HCT116 (cell line): ENCODE results near the gene C2orf78. TPM values are rescaled to one million over a fixed set of nuclear protein-coding genes. Genes with fewer than 3 reads are reported as not detected.

Experiments used
- ATAC-seq: fragments of 200-7000 bp; cut with Tn5 transposase; 2 replicates; pipeline ENCODE4 v1.9.1; 2020; ENCODE audit warnings: mild to moderate bottlenecking, moderate library complexity
- BruUV-seq: library from RNA; stranded (reverse); fragments of 400-500 nt; replicated peaks from 2 replicates; lab custom pipeline; 2021; lab: Mats Ljungman, UMichigan
- CTCF ChIA-PET: fragments of 300-600 bp; sonication (Branson Sonifier 250); formaldehyde crosslinking; loops from one replicate; lab custom pipeline; 2021; ENCODE audit warnings: antibody characterized with exemption; lab: Charles Lee
- POLR2A ChIA-PET: fragments of 300-600, 350-600 bp; sonication (Branson Sonifier 250); formaldehyde crosslinking; loops from one replicate; lab custom pipeline; 2021; ENCODE audit warnings: antibody characterized with exemption; lab: Charles Lee
- RAD21 ChIA-PET, 2 experiments: fragments of 300-600 bp; sonication (Branson Sonifier 250); formaldehyde crosslinking; loops; one replicate each; lab custom pipeline; 2023; ENCODE audit warnings: low total read pairs in 2 of 2; ENCODE audit not compliant: uncharacterized antibody in 2 of 2, unreplicated experiment in 2 of 2, low non-redundant PET in 1 of 2; lab: Charles Lee
- DNase-seq: peaks from one replicate; pipeline ENCODE4 v3.0.0-alpha.2; 2010; ENCODE audit warnings: low read depth, low spot score
- H2AFZ ChIP-seq: fragments of 200-600 bp; shearing (Covaris generic), sonication (generic); 2 replicates; pipeline ENCODE4 v1.6.1; 2017; ENCODE audit warnings: low read depth, mixed run types, mixed read lengths, antibody characterized with exemption, low read length; ENCODE audit not compliant: poor library complexity, severe bottlenecking
- H3K27ac ChIP-seq: 2 replicates; pipeline ENCODE4 v1.5.1; 2012; ENCODE audit warnings: low read depth, low read length
- H3K27me3 ChIP-seq: fragments of 200-600 bp; sonication (generic); 2 replicates; pipeline ENCODE4 v1.6.1; 2016; ENCODE audit warnings: mixed run types, low read length, mixed read lengths; ENCODE audit not compliant: insufficient read depth
- H3K36me3 ChIP-seq, 2 experiments: fragments of 200-500 bp in 1 of 2; fragments of 200-600 bp in 1 of 2; sonication (Bioruptor generic) in 1 of 2; sonication (generic) in 1 of 2; 2 replicates each; pipeline versions ENCODE4 v1.5.1 to v1.6.1; 2014 to 2016; ENCODE audit warnings: low read length in 2 of 2, inconsistent platforms in 1 of 2, mixed read lengths in 1 of 2, mixed run types in 1 of 2; ENCODE audit not compliant: insufficient read depth in 2 of 2, control insufficient read depth in 1 of 2
- H3K4me1 ChIP-seq, 2 experiments: fragments of 200-600 bp in 1 of 2; sonication (generic) in 1 of 2; 2 replicates each; pipeline versions ENCODE4 v1.5.1 to v1.6.1; 2012 to 2017; ENCODE audit warnings: low read length in 2 of 2, inconsistent platforms in 1 of 2, mild to moderate bottlenecking in 1 of 2, mixed read lengths in 1 of 2, mixed run types in 1 of 2, moderate library complexity in 1 of 2; ENCODE audit not compliant: insufficient read depth in 2 of 2, control insufficient read depth in 1 of 2
- H3K4me2 ChIP-seq: fragments of 200-600 bp; sonication (generic); 2 replicates; pipeline ENCODE4 v1.6.1; 2017; ENCODE audit warnings: mixed run types, low read length, mixed read lengths
- H3K4me3 ChIP-seq, 2 experiments: fragments of 200-600 bp in 1 of 2; sonication (generic) in 1 of 2; replicated peaks in 1 of 2; 2 replicates each; pipeline ENCODE4 v1.5.1; 2011 to 2016; ENCODE audit warnings: low read length in 2 of 2, control low read depth in 1 of 2, low read depth in 1 of 2, mild to moderate bottlenecking in 1 of 2, mixed read lengths in 1 of 2, mixed run types in 1 of 2
- H3K79me2 ChIP-seq: fragments of 200-600 bp; sonication (generic); 2 replicates; pipeline ENCODE4 v1.6.1; 2017; ENCODE audit warnings: mild to moderate bottlenecking, mixed run types, low read length, moderate library complexity, mixed read lengths; ENCODE audit not compliant: insufficient read depth
- H3K9ac ChIP-seq: fragments of 200-600 bp; sonication (generic); 2 replicates; pipeline ENCODE4 v1.6.1; 2016; ENCODE audit warnings: low read length, mixed read lengths
- H3K9me2 ChIP-seq: fragments of 200-600 bp; sonication (generic), shearing (Covaris generic); 2 replicates; pipeline ENCODE4 v1.6.1; 2017; ENCODE audit warnings: mixed run types, mild to moderate bottlenecking, moderate library complexity; ENCODE audit not compliant: insufficient read depth
- H3K9me3 ChIP-seq, 2 experiments: fragments of 200-500 bp in 1 of 2; fragments of 200-600 bp in 1 of 2; sonication (Bioruptor generic) in 1 of 2; sonication (generic) in 1 of 2; 2 replicates each; pipeline ENCODE4 v1.6.1; 2014 to 2017; ENCODE audit warnings: low read length in 2 of 2, mixed read lengths in 2 of 2, inconsistent platforms in 1 of 2, low read depth in 1 of 2, mild to moderate bottlenecking in 1 of 2, mixed run types in 1 of 2, moderate library complexity in 1 of 2; ENCODE audit not compliant: control insufficient read depth in 1 of 2, insufficient read depth in 1 of 2
- H4K20me1 ChIP-seq: fragments of 200-600 bp; sonication (generic), shearing (Covaris generic); 2 replicates; pipeline ENCODE4 v1.6.1; 2017; ENCODE audit warnings: mixed run types, mild to moderate bottlenecking, moderate library complexity; ENCODE audit not compliant: insufficient read depth
- CEBPB ChIP-seq: IDR thresholded peaks from 2 replicates; pipeline ENCODE4 v1.6.1; 2012; ENCODE audit warnings: low read depth
- EGR1 ChIP-seq: IDR thresholded peaks from 2 replicates; pipeline ENCODE4 v1.6.1; 2012; ENCODE audit warnings: low read depth
- FOSL1 ChIP-seq: IDR thresholded peaks from 2 replicates; pipeline ENCODE4 v1.6.1; 2012; ENCODE audit warnings: low read depth
- JUND ChIP-seq: IDR thresholded peaks from 2 replicates; pipeline ENCODE4 v1.6.1; 2012
- SIN3A ChIP-seq: IDR thresholded peaks from 2 replicates; pipeline ENCODE4 v1.6.1; 2012; ENCODE audit warnings: low read depth
- SRF ChIP-seq: IDR thresholded peaks from 2 replicates; pipeline ENCODE4 v1.6.1; 2012; ENCODE audit warnings: low read depth
- TCF7L2 ChIP-seq: IDR thresholded peaks from 2 replicates; pipeline ENCODE4 v1.7.0; 2011; ENCODE audit warnings: borderline replicate concordance, inconsistent platforms; ENCODE audit not compliant: insufficient read depth, insufficient read length; ENCODE audit errors: extremely low read depth
- YY1 ChIP-seq: IDR thresholded peaks from 2 replicates; pipeline ENCODE4 v1.6.1; 2011; ENCODE audit warnings: low read length, low read depth, moderate library complexity, mild to moderate bottlenecking; ENCODE audit not compliant: insufficient replicate concordance; ENCODE audit errors: extremely low read depth
- ZFX ChIP-seq: fragments of 450-650 bp; IDR thresholded peaks from 2 replicates; pipeline ENCODE4 v1.6.1; 2017
- intact Hi-C: fragments of 100-400 bp; cut with micrococcal nuclease; formaldehyde crosslinking; loops from 2 replicates; pipeline ENCODE4 v1.10.0; 2022
- total RNA-seq: library from RNA; stranded (reverse); gene quantifications from one replicate; pipeline ENCODE4 v1.2.1, GENCODE V29; 2021; ENCODE audit not compliant: unreplicated experiment
- TF ChIP-seq, protein P1 (sequence below): IDR thresholded peaks from 2 replicates; pipeline ENCODE4 v1.6.1; 2012
- TF ChIP-seq, protein P2 (sequence below): IDR thresholded peaks from 2 replicates; pipeline ENCODE4 v1.6.1; 2012

Gene C2orf78
- total RNA-seq, 1 experiment from 2014 or later, result 1.5 TPM

DNA sequence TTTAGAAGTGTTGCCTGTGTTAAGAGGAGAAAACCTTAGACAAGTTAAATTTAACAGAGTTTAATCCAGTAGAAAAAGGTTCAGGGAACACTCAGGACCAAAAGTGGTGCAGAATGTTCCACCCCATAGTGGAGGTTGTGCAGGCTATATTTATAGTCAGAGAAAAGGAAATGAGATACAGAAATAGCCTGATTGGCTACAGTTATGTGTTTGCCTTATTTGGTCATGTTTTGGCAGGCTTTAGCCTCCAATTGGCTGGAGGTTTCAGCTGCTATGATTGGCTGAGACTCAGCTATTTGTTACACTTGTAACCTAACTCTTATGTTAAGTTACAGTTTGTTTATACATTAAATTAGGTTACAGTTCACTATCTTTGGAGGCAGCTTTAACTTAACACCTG, 48.9 kb downstream of the C2orf78 start:
- no peak for DNase-seq
- peaks cover 9 to 30% of the 10 kb centered on the region in 2 experiments; a peak in 3 of 4 replicates for H3K4me1 ChIP-seq
- no peaks in the 10 kb centered on the region for H3K9me2 ChIP-seq
- H2AFZ ChIP-seq, result no peak overlapping the region
- ChIA-PET RAD21 (no interaction called here), CTCF (interaction anchor here (0.9 kb wide), 1 partner anchor 9 kb away, joined by 3 read pairs; no protein-coding TSS in a partner anchor), POLR2A (no interaction called here)
- H3K79me2 ChIP-seq, result peaks cover 38% of the 10 kb centered on the region
- no peak overlapping the region for H3K27ac ChIP-seq
- H3K27me3 ChIP-seq, result no peaks in the 10 kb centered on the region
- ATAC-seq, result no peak
- no peak overlapping the region for H3K4me3 ChIP-seq
- intact Hi-C loops, result no loop called here
- BruUV-seq, result no TSS peak
- no peaks in the 10 kb centered on the region for H4K20me1 ChIP-seq
- no peak overlapping the region for H3K9ac ChIP-seq
- TF ChIP-seq YY1, result no peak
- no peak for TF ChIP-seq FOSL1
- no peak for TF ChIP-seq JUND
- peak; percentile 88 for TF ChIP-seq SRF
- no peak for TF ChIP-seq TCF7L2
- TF ChIP-seq, all 23 proteins: peak for 1
- Histone ChIP-seq H3K9me3 (no peaks in the 10 kb centered on the region), H3K36me3 (peaks cover 7 to 26% of the 10 kb centered on the region in 2 experiments; a peak in 3 of 4 replicates), H3K4me2 (0 out of 2 replicates have a peak overlapping the region, but pooled peaks have one; percentile 1)

DNA sequence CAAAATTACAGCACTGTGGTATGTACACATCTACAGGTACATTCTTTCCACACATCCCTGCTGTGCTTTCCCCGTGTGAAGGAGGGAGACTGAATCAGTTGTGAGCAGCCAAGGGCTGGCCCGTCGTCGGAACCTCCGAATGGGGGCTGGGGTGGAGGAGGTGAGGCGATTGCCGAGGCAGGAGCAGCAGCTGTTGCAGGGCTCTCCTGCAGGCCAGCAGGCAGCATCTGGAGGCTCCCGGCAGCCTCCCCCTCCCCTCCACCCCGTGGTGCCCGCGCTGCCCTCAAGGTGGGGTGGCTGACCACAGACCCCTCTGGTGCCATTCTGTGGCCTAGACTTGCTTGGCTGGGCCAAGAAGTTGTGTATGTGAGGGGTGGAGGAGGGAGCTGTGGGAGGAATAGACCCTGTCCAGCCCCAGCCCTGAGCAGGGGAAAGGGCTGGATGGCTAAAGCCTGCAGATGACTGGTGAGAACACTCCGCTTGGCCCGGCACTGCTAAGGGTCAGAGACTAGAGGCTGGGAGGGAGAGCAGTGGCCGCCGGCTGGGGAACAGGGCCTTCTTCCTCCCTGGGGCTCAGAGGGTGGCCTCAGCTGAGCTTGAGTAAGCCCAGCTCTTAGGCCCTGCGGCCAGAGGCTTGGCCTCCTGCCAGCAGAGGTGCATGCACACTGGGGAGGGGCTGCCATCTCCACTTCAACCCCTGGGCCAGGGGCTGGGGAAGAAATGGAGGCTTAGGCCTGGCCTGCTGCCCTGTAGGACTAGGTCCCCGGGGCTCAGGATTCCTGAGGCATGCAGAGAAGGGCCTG, 52.4 kb downstream of the C2orf78 start:
- ChIA-PET RAD21 (no interaction called here), CTCF (no interaction called here), POLR2A (no interaction called here)
- no peaks in the 10 kb centered on the region for H3K9me3 ChIP-seq
- no peak overlapping the region for H3K4me2 ChIP-seq
- peaks cover 0 to 6% of the 10 kb centered on the region in 2 experiments; a peak in 2 of 4 replicates for H3K4me1 ChIP-seq
- H3K79me2 ChIP-seq, result peaks cover 25% of the 10 kb centered on the region
- H4K20me1 ChIP-seq, result no peaks in the 10 kb centered on the region
- no peaks in the 10 kb centered on the region for H3K27me3 ChIP-seq
- H3K9me2 ChIP-seq, result no peaks in the 10 kb centered on the region
- intact Hi-C loops, result loop anchor here (5.0 kb wide), 1 partner anchor 311 kb away; the partner anchor contains the start of gene BOLA3
- DNase-seq (no peak), ATAC-seq (no peak)
- no peak overlapping the region for H3K27ac ChIP-seq
- H3K9ac ChIP-seq, result no peak overlapping the region
- TF ChIP-seq SIN3A, result no peak
- TF ChIP-seq FOSL1, result no peak
- TF ChIP-seq CEBPB, result no peak
- no peak for TF ChIP-seq SRF
- TF ChIP-seq, protein P1, sequence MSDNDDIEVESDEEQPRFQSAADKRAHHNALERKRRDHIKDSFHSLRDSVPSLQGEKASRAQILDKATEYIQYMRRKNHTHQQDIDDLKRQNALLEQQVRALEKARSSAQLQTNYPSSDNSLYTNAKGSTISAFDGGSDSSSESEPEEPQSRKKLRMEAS, result no peak
- TF ChIP-seq, protein P2, sequence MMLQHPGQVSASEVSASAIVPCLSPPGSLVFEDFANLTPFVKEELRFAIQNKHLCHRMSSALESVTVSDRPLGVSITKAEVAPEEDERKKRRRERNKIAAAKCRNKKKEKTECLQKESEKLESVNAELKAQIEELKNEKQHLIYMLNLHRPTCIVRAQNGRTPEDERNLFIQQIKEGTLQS, result no peak
- no peak for TF ChIP-seq ZFX
- TF ChIP-seq JUND, result no peak
- TF ChIP-seq EGR1, result no peak
- BruUV-seq, result no TSS peak
- H2AFZ ChIP-seq, result no peak overlapping the region
- no peak overlapping the region for H3K4me3 ChIP-seq
- peaks cover 13 to 22% of the 10 kb centered on the region in 2 experiments for H3K36me3 ChIP-seq
